Mesothelial cell of epicardium (in vitro differentiated cells): ENCODE data around the gene LEMD2. TPM values are rescaled to one million over a fixed set of nuclear protein-coding genes. Genes with fewer than 3 reads are reported as not detected.

Experiments used
- DNase-seq, 2 experiments: peaks; one replicate each; pipeline ENCODE4 v3.0.0; 2021; ENCODE audit warnings: low spot score in 2 of 2; ENCODE audit not compliant: unreplicated experiment in 2 of 2
- H3K27ac Mint-ChIP-seq: 2 replicates; pipeline ENCODE4 v1.8.0; 2021; ENCODE audit warnings: mixed read lengths
- H3K27me3 Mint-ChIP-seq: 2 replicates; pipeline ENCODE4 v1.8.0; 2021; ENCODE audit warnings: low read depth, mixed read lengths
- H3K36me3 Mint-ChIP-seq: 2 replicates; pipeline ENCODE4 v1.8.0; 2021; ENCODE audit warnings: mixed read lengths
- H3K4me1 Mint-ChIP-seq: 2 replicates; pipeline ENCODE4 v1.8.0; 2021; ENCODE audit warnings: mixed read lengths
- H3K4me3 Mint-ChIP-seq: 2 replicates; pipeline ENCODE4 v1.8.0; 2021; ENCODE audit warnings: mild to moderate bottlenecking, moderate library complexity, mixed read lengths
- H3K9me3 Mint-ChIP-seq: 2 replicates; pipeline ENCODE4 v1.8.0; 2021; ENCODE audit warnings: mixed read lengths
- CTCF ChIP-seq: fragments of 200-600 bp; sonication (generic); IDR thresholded peaks from one replicate; pipeline ENCODE4 v1.5.0; 2021; ENCODE audit warnings: antibody characterized with exemption; ENCODE audit not compliant: unreplicated experiment
- total RNA-seq: library from RNA; stranded (reverse); gene quantifications from 3 replicates; pipeline ENCODE4 v1.2.1, GENCODE V29; 2021

Gene LEMD2
- total RNA-seq, 1 donor from 2014 or later: 85.3 TPM

DNA sequence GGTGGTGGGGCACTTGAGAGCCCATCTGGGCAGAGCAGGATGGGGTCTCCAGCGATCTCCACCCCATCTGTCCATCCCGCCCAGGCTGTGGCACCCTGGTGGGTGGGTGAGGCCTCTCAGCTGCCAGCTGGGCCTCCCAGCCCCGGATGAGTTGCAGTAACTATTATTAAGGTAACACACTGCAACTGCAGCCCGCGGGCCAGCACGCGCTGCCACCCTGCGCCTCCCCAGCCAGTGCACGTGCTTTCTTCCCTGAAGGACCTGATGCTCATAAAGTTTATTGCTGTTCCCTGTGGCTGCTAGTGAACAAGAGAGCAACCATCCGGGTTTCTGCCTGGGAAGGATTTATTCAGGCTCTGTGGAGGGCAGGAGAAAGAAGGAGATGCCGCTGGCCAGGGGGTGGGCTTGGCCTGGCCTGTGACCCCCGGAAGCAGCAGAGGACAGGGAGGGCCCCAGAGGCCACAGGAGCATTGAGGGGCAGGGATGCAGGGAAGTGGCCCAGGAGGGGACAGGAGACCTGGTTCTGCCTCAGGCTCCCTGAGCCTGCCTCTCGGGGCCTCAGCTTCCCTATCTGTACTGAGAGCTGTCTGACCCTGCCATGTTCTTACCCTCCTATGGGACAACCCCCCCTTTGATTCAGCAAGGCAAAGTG, 43.9 kb downstream of the LEMD2 start:
- no peak for TF ChIP-seq CTCF
- no peaks in the 10 kb centered on the region for H3K9me3 Mint-ChIP-seq
- H3K27me3 Mint-ChIP-seq: no peaks in the 10 kb centered on the region
- no peak for DNase-seq
- H3K27ac Mint-ChIP-seq: peak overlapping the region; percentile 43
- H3K4me3 Mint-ChIP-seq: no peak overlapping the region
- H3K4me1 Mint-ChIP-seq: peaks cover 45% of the 10 kb centered on the region
- no peaks in the 10 kb centered on the region for H3K36me3 Mint-ChIP-seq

- no peak overlapping the region for H3K27ac Mint-ChIP-seq
- peaks cover 45% of the 10 kb centered on the region for H3K4me1 Mint-ChIP-seq
- DNase-seq: peak; percentile 53 to 84
- no peaks in the 10 kb centered on the region for H3K36me3 Mint-ChIP-seq
- peak; percentile 71 for TF ChIP-seq CTCF
- no peaks in the 10 kb centered on the region for H3K27me3 Mint-ChIP-seq
- no peak overlapping the region for H3K4me3 Mint-ChIP-seq
- H3K9me3 Mint-ChIP-seq: no peaks in the 10 kb centered on the region
Measured at GRCh38 chr6:33744001-33744848, 44.7 kb downstream of the LEMD2 start.

DNA sequence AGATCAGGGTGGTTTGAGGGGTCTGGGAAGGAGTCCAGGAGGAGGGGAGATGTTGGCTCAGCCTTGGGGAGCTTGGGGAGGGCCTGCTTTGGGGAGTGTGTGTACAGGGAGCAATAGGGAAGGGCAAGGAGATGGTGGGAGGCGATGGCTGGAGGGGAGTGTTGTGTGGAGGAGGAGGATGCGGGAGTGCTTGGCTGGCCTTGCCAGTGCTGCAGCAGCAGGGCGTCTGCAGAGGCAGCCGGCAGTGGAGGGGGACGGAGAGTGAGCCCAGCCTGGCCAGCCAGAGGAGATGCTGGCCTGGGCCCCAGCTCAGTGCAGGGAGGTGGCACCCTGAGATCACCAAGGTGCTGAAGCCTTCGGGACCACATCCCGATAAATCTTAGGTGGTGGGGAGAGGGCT, 46.1 kb downstream of the LEMD2 start:
- Mint-ChIP-seq H3K27ac (no peak overlapping the region), H3K9me3 (no peaks in the 10 kb centered on the region), H3K4me3 (no peak overlapping the region), H3K36me3 (no peaks in the 10 kb centered on the region), H3K4me1 (peaks cover 45% of the 10 kb centered on the region), H3K27me3 (no peaks in the 10 kb centered on the region)
- TF ChIP-seq CTCF: no peak
- DNase-seq: no peak

DNA sequence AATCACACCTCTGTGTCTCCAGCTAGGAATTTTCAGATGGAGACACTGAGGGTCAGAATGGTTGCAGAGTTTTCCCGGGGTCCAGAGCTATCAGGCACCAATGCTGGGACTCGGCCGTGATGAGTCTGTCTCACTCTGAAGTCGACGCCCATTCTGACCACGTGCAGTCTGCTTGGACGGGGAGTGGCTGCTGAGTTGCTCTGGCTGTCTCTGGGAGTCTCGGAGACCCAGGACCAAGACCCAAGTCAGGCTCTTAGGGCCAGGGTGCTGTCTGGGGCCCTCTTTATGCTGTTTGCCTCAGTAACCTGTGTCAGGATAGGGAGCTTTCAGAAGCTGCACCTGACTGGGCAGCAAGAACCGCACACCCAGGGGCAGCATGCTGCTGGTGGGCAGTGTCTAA, 46.8 kb downstream of the LEMD2 start:
- no peaks in the 10 kb centered on the region for H3K36me3 Mint-ChIP-seq
- no peak for TF ChIP-seq CTCF
- no peak overlapping the region for H3K4me3 Mint-ChIP-seq

DNA sequence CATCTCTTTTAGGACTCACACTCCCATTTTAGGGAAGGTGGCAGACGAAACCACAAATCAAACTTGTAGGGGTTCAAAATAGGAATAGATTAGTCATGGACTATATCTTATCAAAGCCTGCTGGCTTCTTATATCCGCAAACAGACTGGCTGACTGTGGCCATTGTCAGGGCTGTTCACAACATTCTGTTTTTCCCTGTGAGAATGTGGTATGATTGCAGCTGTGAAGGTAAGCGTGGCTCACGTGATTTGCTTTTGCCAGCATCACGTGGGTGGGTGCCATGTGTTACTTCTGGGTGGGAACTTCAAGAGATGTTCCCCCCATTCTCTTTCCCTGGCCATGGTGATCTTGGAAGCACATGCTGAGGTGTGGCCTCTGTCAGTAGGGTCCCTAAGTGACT, 48.1 kb downstream of the LEMD2 start:
- peaks cover 33% of the 10 kb centered on the region for H3K4me1 Mint-ChIP-seq
- no peak overlapping the region for H3K4me3 Mint-ChIP-seq
- TF ChIP-seq CTCF: no peak
- H3K9me3 Mint-ChIP-seq: no peaks in the 10 kb centered on the region
- H3K36me3 Mint-ChIP-seq: no peaks in the 10 kb centered on the region
- no peak for DNase-seq
- no peaks in the 10 kb centered on the region for H3K27me3 Mint-ChIP-seq
- H3K27ac Mint-ChIP-seq: no peak overlapping the region

More for the DNA sequence above, 46.8 kb downstream of the LEMD2 start:
- H3K27ac Mint-ChIP-seq: no peak overlapping the region
- peaks cover 45% of the 10 kb centered on the region for H3K4me1 Mint-ChIP-seq
- no peaks in the 10 kb centered on the region for H3K27me3 Mint-ChIP-seq
- DNase-seq: no peak
- H3K9me3 Mint-ChIP-seq: no peaks in the 10 kb centered on the region
